A549 treated with DMSO at 1 μM for 4 hours (cell line): Measurements from ENCODE around the gene TLE2. TPM values are rescaled to one million over a fixed set of nuclear protein-coding genes. Genes with fewer than 3 reads are reported as not detected.

ENCODE experiments used
- total RNA-seq: library from RNA; stranded (reverse); fragments of 200-300 nt; extraction: Qiagen RNA extraction; gene quantifications from 5 replicates; pipeline ENCODE4 v1.2.3, GENCODE V29; 2022; ENCODE audit warnings: low read depth

Gene TLE2
- 2.2 to 3.3 TPM (median 2.5 TPM) in 5 replicates for total RNA-seq

DNA sequence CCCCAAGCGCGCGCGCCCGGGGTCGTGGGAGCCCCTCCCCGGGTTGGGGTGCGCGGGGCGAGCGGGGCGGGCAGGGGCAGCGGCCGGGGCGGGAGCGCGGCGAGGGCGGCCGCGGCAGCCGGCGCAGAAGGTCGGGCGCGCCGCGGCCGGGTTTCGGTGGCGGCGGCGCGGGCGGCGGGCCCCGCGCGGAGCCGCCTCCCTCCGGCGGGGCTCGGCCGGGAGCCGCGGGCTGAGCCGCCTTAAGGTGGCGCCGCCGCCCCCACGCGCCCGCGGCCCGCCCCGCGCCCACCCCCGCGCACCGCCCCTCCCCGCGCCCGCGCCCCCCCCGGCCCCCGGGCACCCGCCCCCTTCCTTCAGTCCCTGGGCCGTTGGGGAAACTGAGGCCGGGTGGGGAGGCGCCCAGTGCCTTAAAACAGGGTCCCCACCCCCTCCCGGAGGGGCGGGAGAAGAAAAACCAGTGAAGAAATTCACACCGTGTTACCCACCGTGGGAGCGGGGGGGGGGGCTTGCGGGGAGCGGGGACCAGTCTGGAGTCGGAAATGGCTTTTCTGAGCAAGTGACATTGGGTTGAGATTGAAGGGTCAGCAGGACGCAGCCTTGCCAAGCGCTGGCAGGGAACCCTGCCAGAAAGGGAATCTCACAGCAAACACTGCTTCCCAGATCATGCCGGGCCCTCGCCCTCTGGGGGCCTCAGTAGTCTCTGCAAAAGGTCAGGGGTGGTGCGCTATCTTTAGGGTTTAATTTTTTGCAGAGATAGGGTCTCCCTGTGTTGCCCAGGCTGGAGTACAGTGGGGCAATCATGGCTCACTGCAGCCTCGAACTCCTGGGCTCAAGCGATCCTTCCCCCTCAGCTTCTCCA lies at the start of gene TLE2:
TLE2 (minus strand) TSS at position 216 of the 859 bp plus-strand sequence. CDS start 376 bp downstream, outside the sequence.

DNA sequence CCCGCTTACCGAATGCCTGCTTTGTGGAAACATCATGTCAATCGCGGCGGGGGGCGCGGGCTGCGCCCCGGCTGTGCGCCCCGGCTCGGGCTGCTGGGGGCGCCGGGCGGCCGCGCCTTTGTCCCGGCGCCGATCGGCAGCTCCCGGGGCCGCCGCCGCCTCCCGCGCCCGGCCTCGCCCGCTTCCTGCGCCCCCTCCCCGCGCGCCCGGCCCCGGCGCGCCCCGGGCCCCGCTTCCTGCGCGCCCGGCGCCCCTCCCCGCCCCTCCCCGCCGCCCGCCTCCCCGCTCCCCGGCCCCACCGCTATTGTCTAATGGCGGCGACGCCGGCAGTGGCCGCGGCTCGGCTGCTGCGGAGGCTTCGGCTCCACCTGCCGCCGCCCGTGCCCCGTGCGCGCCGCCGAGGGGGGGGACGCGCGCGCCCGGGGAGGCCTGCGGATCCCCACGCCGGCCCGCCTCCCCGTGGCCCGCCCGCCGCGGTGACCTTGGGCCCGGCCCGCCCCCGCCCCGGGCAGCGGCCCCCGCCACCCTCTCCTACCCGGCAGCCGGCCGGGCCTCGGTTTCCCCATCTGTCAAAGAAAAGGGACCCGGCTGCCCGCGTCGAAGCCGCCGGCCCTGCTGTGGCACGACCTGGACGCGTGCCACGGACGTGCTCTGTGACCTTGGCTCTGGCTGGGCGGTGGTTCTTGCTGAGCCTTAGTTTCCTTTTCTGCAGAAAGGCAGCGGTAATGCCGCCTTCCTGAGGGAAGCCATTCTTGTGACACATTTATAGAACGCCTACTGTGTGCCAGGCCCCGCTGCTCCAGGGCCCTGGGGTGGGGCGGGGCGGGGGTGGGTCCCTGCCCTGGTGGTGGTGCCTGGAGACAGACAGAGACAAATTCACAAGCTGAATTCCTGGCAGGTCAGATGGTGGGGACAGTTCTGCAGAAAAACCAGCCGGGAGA lies 33.4 kb upstream of the TLE2 start, which contains the start of gene TLE5:
TLE5 (minus strand) TSS at position 331 of the 941 bp plus-strand sequence; CDS start at position 36, 295 bp downstream.

DNA sequence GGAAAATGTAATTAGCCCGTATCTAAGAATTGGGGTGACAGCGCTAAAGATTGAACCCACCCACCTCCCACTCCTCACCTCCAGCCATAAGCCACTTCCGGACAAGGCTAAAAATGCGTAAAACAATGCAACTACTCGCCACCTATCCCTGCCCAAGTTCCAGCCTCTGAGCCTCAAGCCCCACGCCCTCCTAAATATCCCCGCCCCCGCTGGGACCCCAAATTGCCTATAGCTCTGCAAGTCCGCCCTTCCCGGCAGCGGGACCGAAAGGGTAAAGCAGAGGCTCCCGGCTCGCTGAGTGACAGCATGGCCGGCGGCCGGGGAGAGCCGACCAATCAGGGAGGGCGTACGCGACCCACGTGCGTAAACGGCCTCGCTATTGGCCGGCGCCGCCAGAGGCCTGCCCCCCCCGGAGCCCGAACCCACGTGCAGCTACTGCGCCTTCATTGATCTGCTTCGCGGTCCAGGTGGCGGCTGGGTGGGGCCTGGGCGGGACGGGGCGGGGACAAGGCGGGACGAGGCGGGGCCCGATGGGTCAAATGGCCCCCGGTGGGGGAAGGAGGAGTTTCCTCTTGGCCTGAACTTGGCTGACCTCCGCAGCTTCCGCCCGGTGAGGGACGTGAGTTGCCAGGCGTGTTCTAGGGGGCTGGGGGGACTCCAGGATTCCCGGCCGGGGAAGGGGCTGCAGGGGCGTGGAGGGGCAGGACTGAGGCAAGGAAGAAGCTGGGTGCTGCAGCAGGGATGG lies 51.9 kb downstream of the TLE2 start, which contains the start of gene TLE6:
TLE6 (plus strand) TSS at position 564 of the 745 bp plus-strand sequence. CDS start 670 bp downstream, outside the sequence.

Other genes starting within 250 kb of the TLE2 start
- 58.5 to 83.0 TPM (median 72.7 TPM) in 5 replicates for gene SGTA, start 246.0 kb downstream of the TLE2 start, total RNA-seq
- gene THOP1, start 243.8 kb downstream of the TLE2 start, total RNA-seq, result 84.8 to 111 TPM (median 96.4 TPM) in 5 replicates
- 0.55 to 1.1 TPM (median 1.0 TPM) in 5 replicates for gene ZNF554, start 209.4 kb downstream of the TLE2 start, total RNA-seq
- 2.2 to 2.3 TPM (median 2.3 TPM) in 5 replicates for gene ZNF555, start 187.8 kb downstream of the TLE2 start, total RNA-seq
- 0.07 to 0.21 TPM in 2 of 5 replicates, not detected in the others for gene ZNF556, start 161.9 kb downstream of the TLE2 start, total RNA-seq
- gene ZNF57, start 128.4 kb downstream of the TLE2 start, total RNA-seq, result 1.6 to 2.7 TPM (median 2.2 TPM) in 5 replicates
- gene ZNF77, start 84.3 kb downstream of the TLE2 start, total RNA-seq, result 1.3 to 2.4 TPM (median 1.8 TPM) in 5 replicates
- 4.1 to 6.1 TPM (median 5.0 TPM) in 5 replicates for gene TLE6, start 51.7 kb downstream of the TLE2 start, total RNA-seq
- gene TLE5, start 33.2 kb upstream of the TLE2 start, total RNA-seq, result 189 to 253 TPM (median 225 TPM) in 5 replicates
- 31.5 to 36.8 TPM (median 33.2 TPM) in 5 replicates for gene GNA11, start 65.1 kb upstream of the TLE2 start, total RNA-seq
- 0.08 to 0.11 TPM (median 0.09 TPM) in 4 of 5 replicates, not detected in the other for gene GNA15, start 106.8 kb upstream of the TLE2 start, total RNA-seq
- 0.11 to 0.20 TPM (median 0.17 TPM) in 4 of 5 replicates, not detected in the other for gene S1PR4, start 149.5 kb upstream of the TLE2 start, total RNA-seq
- gene NCLN, start 156.7 kb upstream of the TLE2 start, total RNA-seq, result 63.3 to 92.7 TPM (median 83.7 TPM) in 5 replicates
- 0.45 to 0.75 TPM (median 0.56 TPM) in 5 replicates for gene CELF5, start 195.4 kb upstream of the TLE2 start, total RNA-seq